Right cardiac atrium (tissue), 5 donors: ENCODE data around the gene WDR5. TPM values are rescaled to one million over a fixed set of nuclear protein-coding genes. Genes with fewer than 3 reads are reported as not detected.
A peak's percentile ranks its signal among the peaks of the same experiment; 100 is the strongest.

Source experiments
- ATAC-seq, 2 donors: fragments of 200-7000 bp; cut with Tn5 transposase; one replicate each; pipeline versions ENCODE4 v1.8.0 to v1.9.1; 2020; ENCODE audit warnings: moderate library complexity in 2 of 2, mild to moderate bottlenecking in 1 of 2
- DNase-seq, 3 donors: peaks; one replicate each; pipeline ENCODE4 v3.0.0-alpha.2; 2020
- H3K27ac ChIP-seq: one replicate; pipeline ENCODE4 v1.5.1; 2013; ENCODE audit warnings: mild to moderate bottlenecking, low read length, control low read depth, moderate library complexity
- H3K27me3 ChIP-seq: one replicate; pipeline ENCODE4 v1.6.1; 2013; ENCODE audit not compliant: control insufficient read depth, insufficient read depth
- H3K4me1 ChIP-seq: one replicate; pipeline ENCODE4 v1.6.1; 2013; ENCODE audit warnings: low read length; ENCODE audit not compliant: control insufficient read depth, insufficient read depth
- H3K4me3 ChIP-seq: one replicate; pipeline ENCODE4 v1.5.1; 2013; ENCODE audit warnings: low read length, control low read depth
- H3K9me3 ChIP-seq: one replicate; pipeline ENCODE4 v1.6.1; 2013; ENCODE audit warnings: low read length; ENCODE audit not compliant: control insufficient read depth
- WGBS: extraction: QIAGEN DNeasy Blood & Tissue Kit; methylation state at CpG from one replicate; pipeline ENCODE4 v1.1.7; 2013; 5-methylcytosine and 5-hydroxymethylcytosine counted together
- intact Hi-C, 4 donors: fragments of 100-400 bp; cut with DNase I; formaldehyde crosslinking; loops; one replicate each; pipeline versions ENCODE4 v1.11.0 to v1.14.0; 2022 to 2023
- polyA plus RNA-seq: library from polyadenylated mRNA; stranded (reverse); fragments of 200-250 nt; gene quantifications from one replicate; pipeline ENCODE4 v1.2.3, GENCODE V29; 2013
- total RNA-seq, 4 donors: library from RNA; stranded (reverse); fragmentation: NEBNext Ultra II Directional; extraction: Animal tissue kit (Norgen Biotek cat#: 25700); gene quantifications; one replicate each; pipeline ENCODE4 v1.2.1, GENCODE V29; 2021
- donor health status: healthy with polysubstance abuse.
- donor health status: DM: no; HTN: yes; CAD: no.
- donor health status: DM: no; HTN: no; CAD: no.
- donor health status: DM: no; HTN: yes; CAD: no; lungs with severe emphysema.
- donor health status: DM: yes; HTN: yes; CAD: no.

WDR5 gene
- total and polyA plus RNA-seq, 5 donors = 13.3 to 18.3 (median 17.4) TPM

- ATAC-seq (no peak), DNase-seq (peak in 2 of 3 donors; percentile 4 to 24)
- Histone ChIP-seq H3K4me3 (no peak overlapping the region), H3K27me3 (no peaks in the 10 kb centered on the region), H3K4me1 (peaks cover 5% of the 10 kb centered on the region), H3K27ac (no peak overlapping the region), H3K9me3 (no peaks in the 10 kb centered on the region)
- intact Hi-C loops = no loop called here
- 92% methylated on average over 6 of the region's 6 CpGs for WGBS
Observed at GRCh38 chr9:134191455-134192209, 55.8 kb downstream of the WDR5 start.

- Histone ChIP-seq H3K27me3 (no peaks in the 10 kb centered on the region), H3K4me3 (no peak overlapping the region), H3K4me1 (peaks cover 5% of the 10 kb centered on the region), H3K9me3 (no peaks in the 10 kb centered on the region), H3K27ac (no peak overlapping the region)
- intact Hi-C loops = no loop called here
- WGBS = 94% methylated on average over 12 of the region's 12 CpGs
- ATAC-seq (no peak), DNase-seq (peak in 1 of 3 donors; percentile 44)
Observed at GRCh38 chr9:134192311-134192950, 56.5 kb downstream of the WDR5 start.

GRCh38 chr9:134192951-134193731, 57.3 kb downstream of the WDR5 start:
- intact Hi-C loops = no loop called here
- peak; percentile 10 to 43 (median 41) for DNase-seq
- H3K9me3 ChIP-seq = no peaks in the 10 kb centered on the region
- ATAC-seq = no peak
- no peaks in the 10 kb centered on the region for H3K27me3 ChIP-seq
- H3K4me1 ChIP-seq = peaks cover 3% of the 10 kb centered on the region
- H3K27ac ChIP-seq = no peak overlapping the region
- 93% methylated on average over 21 of the region's 21 CpGs for WGBS
- no peak overlapping the region for H3K4me3 ChIP-seq

GRCh38 chr9:134193912-134194535, 58.1 kb downstream of the WDR5 start:
- no peak overlapping the region for H3K27ac ChIP-seq
- H3K9me3 ChIP-seq = no peaks in the 10 kb centered on the region
- H3K4me3 ChIP-seq = no peak overlapping the region
- H3K4me1 ChIP-seq = no peaks in the 10 kb centered on the region
- ATAC-seq (no peak), DNase-seq (peak in 1 of 3 donors; percentile 28)
- intact Hi-C loops = no loop called here
- 82% methylated on average over 11 of the region's 11 CpGs for WGBS
- H3K27me3 ChIP-seq = no peaks in the 10 kb centered on the region

GRCh38 chr9:134195558-134195957, 59.7 kb downstream of the WDR5 start:
- H3K27ac ChIP-seq = no peak overlapping the region
- no peak for ATAC-seq
- 57% methylated on average over 6 of the region's 6 CpGs for WGBS
- H3K27me3 ChIP-seq = no peaks in the 10 kb centered on the region
- no peaks in the 10 kb centered on the region for H3K4me1 ChIP-seq
- H3K4me3 ChIP-seq = no peak overlapping the region
- intact Hi-C loops = no loop called here
- no peak for DNase-seq
- no peaks in the 10 kb centered on the region for H3K9me3 ChIP-seq

GRCh38 chr9:134196911-134197310, 61.0 kb downstream of the WDR5 start:
- Histone ChIP-seq H3K9me3 (no peaks in the 10 kb centered on the region), H3K4me1 (no peaks in the 10 kb centered on the region), H3K27me3 (no peaks in the 10 kb centered on the region), H3K27ac (no peak overlapping the region), H3K4me3 (no peak overlapping the region)
- 90% methylated on average over 6 of the region's 6 CpGs for WGBS
- intact Hi-C loops = no loop called here
- DNase-seq (peak in 1 of 3 donors; percentile 18), ATAC-seq (no peak)

GRCh38 chr9:134198791-134199190, 62.9 kb downstream of the WDR5 start:
- ATAC-seq (no peak), DNase-seq (no peak)
- Histone ChIP-seq H3K4me1 (no peaks in the 10 kb centered on the region), H3K4me3 (no peak overlapping the region), H3K27me3 (no peaks in the 10 kb centered on the region), H3K9me3 (no peaks in the 10 kb centered on the region), H3K27ac (no peak overlapping the region)
- intact Hi-C loops = no loop called here
- WGBS = 94% methylated on average over 3 of the region's 3 CpGs

GRCh38 chr9:134200730-134201129, 64.8 kb downstream of the WDR5 start:
- 48% methylated on average over 1 of the region's 1 CpG for WGBS
- ATAC-seq (no peak), DNase-seq (no peak)
- Histone ChIP-seq H3K9me3 (no peaks in the 10 kb centered on the region), H3K4me1 (peaks cover 6% of the 10 kb centered on the region), H3K27ac (no peak overlapping the region), H3K4me3 (no peak overlapping the region), H3K27me3 (no peaks in the 10 kb centered on the region)
- intact Hi-C loops = no loop called here

GRCh38 chr9:134203224-134203623, 67.3 kb downstream of the WDR5 start:
- H3K27me3 ChIP-seq = no peaks in the 10 kb centered on the region
- no peak for ATAC-seq
- intact Hi-C loops = no loop called here

GRCh38 chr9:134204041-134204440, 68.2 kb downstream of the WDR5 start:
- no peak overlapping the region for H3K27ac ChIP-seq
- WGBS = 95% methylated on average over 1 of the region's 1 CpG
- H3K9me3 ChIP-seq = no peaks in the 10 kb centered on the region
- no peak overlapping the region for H3K4me3 ChIP-seq
- intact Hi-C loops = no loop called here
- H3K4me1 ChIP-seq = peaks cover 6% of the 10 kb centered on the region
- ATAC-seq = no peak
- DNase-seq = no peak
- H3K27me3 ChIP-seq = no peaks in the 10 kb centered on the region

More at GRCh38 chr9:134203224-134203623, 67.3 kb downstream of the WDR5 start:
- H3K4me3 ChIP-seq = no peak overlapping the region
- H3K4me1 ChIP-seq = peaks cover 6% of the 10 kb centered on the region
- no peak overlapping the region for H3K27ac ChIP-seq
- DNase-seq = no peak
- no peaks in the 10 kb centered on the region for H3K9me3 ChIP-seq
- WGBS = 88% methylated on average over 2 of the region's 2 CpGs
